NB4 (cell line): Measurements from ENCODE around the gene SCARB1.
A peak's percentile ranks its signal among the peaks of the same experiment; 100 is the strongest.

ENCODE experiments used
- DNase-seq: peaks from one replicate; pipeline ENCODE4 v3.0.0; 2010; ENCODE audit warnings: low read depth
- H3K4me3 ChIP-seq: one replicate; pipeline ENCODE4 v1.5.1; 2011; ENCODE audit warnings: mild to moderate bottlenecking, low read depth, low read length, moderate library complexity
- CTCF ChIP-seq: IDR thresholded peaks from one replicate; pipeline ENCODE4 v1.5.1; 2012; ENCODE audit warnings: low read depth, low read length
- MAX ChIP-seq: IDR thresholded peaks from 2 replicates; pipeline ENCODE4 v1.6.1; 2011; ENCODE audit warnings: low read depth, low read length
- MYC ChIP-seq: IDR thresholded peaks from 2 replicates; pipeline ENCODE4 v1.6.1; 2011; ENCODE audit warnings: low read depth, low read length
- POLR2A ChIP-seq: IDR thresholded peaks from 2 replicates; pipeline ENCODE4 v1.6.1; 2011; ENCODE audit warnings: mild to moderate bottlenecking; ENCODE audit not compliant: insufficient read length; ENCODE audit errors: extremely low read depth

SCARB1 gene

GRCh38 chr12:124740691-124741137 is 123.0 kb downstream of the SCARB1 start:
- H3K4me3 ChIP-seq = no peak overlapping the region
- DNase-seq = no peak
- TF ChIP-seq POLR2A = no peak
- TF ChIP-seq CTCF = no peak
- no peak for TF ChIP-seq MYC
- TF ChIP-seq MAX = no peak

GRCh38 chr12:124739953-124740561 is 123.6 kb downstream of the SCARB1 start:
- no peak for TF ChIP-seq CTCF
- no peak for TF ChIP-seq POLR2A
- TF ChIP-seq MAX = no peak
- no peak for TF ChIP-seq MYC
- no peak overlapping the region for H3K4me3 ChIP-seq
- DNase-seq = peak; percentile 72

DNA sequence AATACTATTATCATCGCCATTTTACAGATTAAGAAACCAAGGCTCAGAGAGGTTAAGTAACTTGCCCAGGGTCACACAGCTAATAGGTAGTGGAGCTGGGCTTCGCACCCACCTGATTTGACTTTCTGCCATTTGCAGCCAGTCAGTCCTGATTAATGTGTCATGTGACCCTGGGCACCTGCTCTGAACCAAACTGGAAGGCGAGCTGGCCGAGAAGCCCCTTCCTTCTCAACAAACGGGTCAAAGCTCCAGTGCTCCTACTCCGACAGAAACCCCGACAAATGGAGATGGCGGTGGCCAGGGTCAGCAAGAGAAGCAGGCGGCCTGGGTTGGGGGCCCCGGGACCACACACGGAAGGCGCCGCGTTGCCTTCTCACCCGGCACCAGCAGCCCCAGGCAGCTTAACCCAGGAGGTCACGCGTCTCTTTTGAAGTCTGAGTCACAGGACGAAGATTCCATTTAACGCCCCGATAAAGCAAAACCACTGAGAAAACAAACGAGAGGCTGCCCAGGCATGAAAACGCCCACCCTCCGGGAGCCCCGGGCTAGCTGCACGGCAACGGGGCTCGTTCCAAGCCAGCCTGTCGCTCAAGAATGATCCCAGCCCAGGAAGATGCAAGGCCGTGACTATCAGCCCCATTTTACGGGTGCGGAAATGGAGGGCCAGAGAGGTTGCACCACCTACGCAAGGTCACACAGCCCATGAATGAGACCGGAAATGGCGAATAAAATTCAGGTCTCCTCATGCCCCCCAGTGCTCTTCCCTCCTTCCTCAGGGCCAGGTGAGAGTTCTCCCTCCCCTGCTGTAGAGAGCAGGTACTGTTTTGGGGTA is 124.8 kb downstream of the SCARB1 start:
- H3K4me3 ChIP-seq = no peak overlapping the region
- no peak for DNase-seq
- TF ChIP-seq POLR2A (no peak), CTCF (no peak), MYC (no peak), MAX (no peak)

DNA sequence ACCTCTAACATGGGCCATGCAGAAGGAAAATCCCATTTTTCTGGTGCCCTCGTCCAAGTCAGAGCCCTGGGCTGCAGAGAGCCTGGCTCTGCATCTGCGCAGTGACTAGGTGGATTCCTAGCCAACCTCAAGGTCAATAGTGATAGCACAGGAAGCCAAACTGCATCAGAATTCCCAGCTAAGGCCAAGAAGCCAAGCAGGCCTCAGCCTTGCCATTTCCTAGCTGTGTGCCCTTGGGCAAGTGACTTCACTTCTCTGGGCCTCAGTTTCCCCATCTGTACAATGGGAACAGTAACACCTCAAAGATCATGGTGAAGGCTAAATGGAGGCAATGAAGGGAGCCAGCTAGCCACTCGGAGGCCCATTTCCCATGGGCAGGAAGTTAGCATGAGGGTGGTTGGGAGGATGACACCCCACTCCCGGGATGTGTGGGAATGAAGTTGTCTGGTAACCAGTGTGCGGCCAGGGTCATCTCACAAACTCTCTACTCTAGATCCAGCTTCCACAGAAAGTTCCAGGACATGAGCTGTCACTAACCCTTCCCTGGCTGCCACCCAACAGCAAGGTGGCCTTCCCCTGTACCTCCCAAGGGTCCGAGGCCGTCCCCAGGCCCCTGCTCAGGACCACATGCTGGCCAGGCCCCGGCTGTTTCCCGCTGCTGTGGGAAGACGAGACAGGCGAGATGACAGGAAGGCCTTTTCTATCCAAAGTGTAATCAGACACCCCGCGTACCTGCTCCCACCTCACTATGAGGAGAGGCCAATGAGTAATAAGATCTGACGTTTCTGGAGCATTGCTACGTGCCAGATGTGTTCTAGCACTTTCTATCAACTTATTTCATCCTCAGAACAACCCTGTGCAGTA is 125.7 kb downstream of the SCARB1 start:
- TF ChIP-seq POLR2A (no peak), MYC (no peak)
- H3K4me3 ChIP-seq = no peak overlapping the region
- DNase-seq = no peak

DNA sequence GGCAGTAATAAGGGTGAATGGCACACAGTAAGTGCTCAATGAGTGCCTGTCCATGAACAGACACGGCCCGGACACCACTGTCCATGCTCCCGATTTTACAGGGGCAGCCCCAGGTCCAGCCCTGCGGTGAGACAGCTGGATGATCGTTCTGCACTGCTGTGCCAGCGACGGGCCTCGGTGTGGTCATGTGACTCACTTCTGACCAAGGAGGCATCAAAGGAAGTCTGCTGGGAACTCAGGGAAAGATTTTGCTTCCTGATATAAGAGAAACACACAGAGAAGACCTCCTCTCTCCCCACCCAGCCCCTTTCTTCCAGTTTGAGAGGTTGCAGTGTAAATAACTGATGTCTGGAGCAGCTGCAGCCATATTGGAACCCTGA is 126.6 kb downstream of the SCARB1 start:
- no peak for DNase-seq
- no peak overlapping the region for H3K4me3 ChIP-seq
- no peak for TF ChIP-seq CTCF
- TF ChIP-seq MYC = no peak
- no peak for TF ChIP-seq MAX
- no peak for TF ChIP-seq POLR2A
